Stimulated activated CD4-positive, alpha-beta T cell treated with anti-CD3 and anti-CD28 coated beads, Interleukin-1b, Interleukin-23, amount 100 ng/mL, for 24 hours (primary cell): ENCODE results near the gene ALB.

Source experiments
- DNase-seq, 4 experiments: peaks; one replicate each; pipeline ENCODE4 v3.0.0-alpha.2; 2020; ENCODE audit warnings: low read depth in 4 of 4, low spot score in 1 of 4

Gene ALB

GRCh38 chr4:73450398-73451004, 46.4 kb downstream of the ALB start:
- DNase-seq = no peak

- no peak for DNase-seq
Observed at GRCh38 chr4:73451404-73451803, 47.3 kb downstream of the ALB start.

- no peak for DNase-seq
Observed at GRCh38 chr4:73451981-73452747, 48.1 kb downstream of the ALB start.

- DNase-seq = no peak
Observed at GRCh38 chr4:73452953-73453700, 49.0 kb downstream of the ALB start.

GRCh38 chr4:73453701-73454005, 49.6 kb downstream of the ALB start:
- DNase-seq = no peak

GRCh38 chr4:73454920-73455319, 50.8 kb downstream of the ALB start:
- no peak for DNase-seq

GRCh38 chr4:73456177-73457022, 52.3 kb downstream of the ALB start:
- no peak for DNase-seq

GRCh38 chr4:73458184-73459047, 54.3 kb downstream of the ALB start:
- no peak for DNase-seq

GRCh38 chr4:73459048-73459421, 54.9 kb downstream of the ALB start:
- no peak for DNase-seq

- no peak for DNase-seq
Observed at GRCh38 chr4:73460913-73461522, 56.9 kb downstream of the ALB start.

- DNase-seq = no peak
Observed at GRCh38 chr4:73468170-73468569, 64.1 kb downstream of the ALB start.

- DNase-seq = no peak
Observed at GRCh38 chr4:73470728-73471127, 66.6 kb downstream of the ALB start.
